Globus pallidus (tissue), 1 donor: ENCODE results near the gene HIVEP1.
"Not testable (repeated sequence)": the region's sequence is repeated elsewhere in the genome, so short reads cannot be mapped to it uniquely, and the experiment has no call there.

Source experiments
- DNase-seq: peaks from one replicate; pipeline ENCODE4 v3.0.0-alpha.2; 2015; ENCODE audit warnings: low spot score

Gene HIVEP1

GRCh38 chr6:12160326-12160725, 148.2 kb downstream of the HIVEP1 start:
- peak; percentile 45 for DNase-seq

DNA sequence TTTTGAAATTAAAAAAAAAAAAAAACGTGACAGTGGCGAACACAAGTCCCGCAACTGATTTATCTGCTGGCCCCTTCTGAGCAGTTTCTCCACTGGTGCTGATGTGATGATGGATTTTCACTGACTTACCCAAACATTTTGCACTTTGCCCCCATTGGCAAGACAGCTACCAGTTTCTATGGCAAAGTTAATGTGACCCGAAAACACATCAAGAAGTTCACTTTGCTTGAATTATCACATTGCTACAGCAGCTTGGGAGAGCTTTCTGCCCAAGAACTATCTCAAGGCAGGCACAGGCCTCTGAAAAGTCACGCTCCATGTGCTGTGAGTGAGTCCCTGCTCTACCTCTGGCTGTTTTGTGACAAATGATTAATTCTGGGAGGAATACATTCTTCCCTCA, 150.1 kb downstream of the HIVEP1 start:
- no peak for DNase-seq

DNA sequence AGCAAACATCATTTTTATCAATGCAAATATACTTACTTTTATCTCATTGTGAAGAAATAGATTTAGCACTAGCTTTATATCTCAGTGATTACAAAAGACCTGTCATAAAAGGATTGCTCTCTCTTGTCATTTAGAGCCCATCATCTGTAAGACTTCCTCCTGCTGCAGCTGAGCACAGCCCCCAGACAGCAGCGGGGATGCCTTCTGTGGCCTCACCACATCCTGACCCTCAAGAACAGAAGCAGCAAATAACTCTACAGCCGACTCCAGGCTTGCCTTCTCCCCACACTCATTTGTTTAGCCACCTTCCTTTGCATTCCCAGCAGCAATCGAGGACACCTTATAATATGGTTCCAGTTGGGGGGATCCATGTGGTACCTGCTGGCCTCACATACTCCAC, 151.0 kb downstream of the HIVEP1 start:
- DNase-seq: no peak

DNA sequence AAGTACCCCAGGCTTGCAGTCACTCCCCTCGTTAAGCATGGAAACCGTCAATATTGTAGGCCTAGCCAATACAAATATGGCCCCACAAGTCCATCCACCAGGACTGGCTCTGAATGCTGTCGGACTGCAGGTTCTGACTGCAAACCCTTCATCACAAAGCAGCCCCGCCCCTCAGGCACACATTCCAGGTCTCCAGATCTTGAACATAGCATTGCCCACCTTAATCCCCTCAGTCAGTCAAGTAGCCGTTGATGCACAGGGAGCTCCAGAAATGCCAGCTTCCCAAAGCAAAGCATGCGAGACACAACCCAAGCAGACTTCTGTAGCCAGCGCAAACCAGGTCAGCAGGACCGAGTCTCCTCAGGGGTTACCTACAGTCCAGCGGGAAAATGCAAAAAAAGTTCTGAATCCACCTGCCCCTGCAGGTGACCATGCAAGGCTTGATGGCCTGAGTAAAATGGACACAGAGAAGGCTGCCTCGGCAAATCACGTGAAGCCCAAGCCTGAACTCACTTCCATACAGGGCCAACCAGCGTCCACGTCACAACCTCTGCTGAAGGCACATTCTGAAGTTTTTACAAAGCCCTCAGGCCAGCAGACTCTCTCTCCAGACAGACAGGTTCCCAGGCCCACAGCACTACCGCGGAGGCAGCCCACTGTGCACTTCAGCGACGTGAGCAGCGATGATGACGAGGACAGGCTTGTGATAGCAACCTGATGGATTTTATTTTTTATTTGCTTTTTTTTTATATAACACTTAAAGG, 151.8 kb downstream of the HIVEP1 start:
- no peak for DNase-seq

GRCh38 chr6:12164508-12164770, 152.3 kb downstream of the HIVEP1 start:
- no peak for DNase-seq

- no peak for DNase-seq
Observed at GRCh38 chr6:12165297-12165696, 153.2 kb downstream of the HIVEP1 start.

DNA sequence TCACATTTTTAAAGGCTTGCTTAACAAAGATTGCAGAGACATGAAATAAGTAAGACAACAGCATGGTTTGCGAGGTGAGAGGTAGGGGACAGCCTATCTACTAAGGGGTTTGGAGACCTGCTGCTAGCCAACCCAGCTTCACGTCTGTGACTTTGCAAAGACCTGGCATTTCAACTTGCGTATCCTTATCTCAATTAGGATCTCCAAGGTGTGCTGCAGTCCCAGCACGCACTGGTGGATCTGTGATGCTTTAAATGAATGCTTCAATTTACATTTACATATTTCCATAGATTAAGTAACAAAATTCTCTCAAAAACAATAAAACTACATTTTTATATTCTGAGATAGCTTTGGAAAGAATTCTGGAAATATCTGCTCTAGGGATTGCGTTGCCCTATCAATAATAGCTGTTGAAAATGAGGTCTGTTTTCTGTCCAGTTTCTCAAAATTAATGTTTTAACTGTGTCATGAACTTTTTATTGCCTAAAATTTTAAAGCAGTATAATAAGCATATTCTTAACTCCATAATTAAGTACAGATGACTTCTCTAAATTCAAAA, 153.7 kb downstream of the HIVEP1 start:
- DNase-seq: no peak

GRCh38 chr6:12169377-12169776, 157.3 kb downstream of the HIVEP1 start:
- DNase-seq: no peak

GRCh38 chr6:12170351-12171092, 158.4 kb downstream of the HIVEP1 start:
- no peak for DNase-seq

DNA sequence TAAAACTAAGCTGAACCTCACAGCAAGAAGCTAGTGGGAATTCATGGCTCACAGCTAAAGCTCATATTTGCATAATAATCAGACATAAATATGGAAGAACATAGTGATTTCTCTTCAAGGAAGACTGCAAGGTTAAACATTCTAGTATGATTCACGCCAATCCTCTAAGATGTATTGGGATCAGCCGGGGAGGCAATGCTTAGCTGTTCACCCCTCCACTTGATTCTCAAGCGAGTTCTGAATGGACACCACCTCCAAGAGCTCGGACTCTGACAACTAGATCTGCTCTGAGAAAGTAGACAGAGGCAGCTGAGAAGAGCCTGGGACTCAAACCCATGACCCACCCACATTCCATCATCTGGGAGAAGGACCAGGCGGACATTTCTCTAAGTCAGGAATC, 159.6 kb downstream of the HIVEP1 start:
- no peak for DNase-seq

GRCh38 chr6:12172572-12172971, 160.5 kb downstream of the HIVEP1 start:
- no peak for DNase-seq

DNA sequence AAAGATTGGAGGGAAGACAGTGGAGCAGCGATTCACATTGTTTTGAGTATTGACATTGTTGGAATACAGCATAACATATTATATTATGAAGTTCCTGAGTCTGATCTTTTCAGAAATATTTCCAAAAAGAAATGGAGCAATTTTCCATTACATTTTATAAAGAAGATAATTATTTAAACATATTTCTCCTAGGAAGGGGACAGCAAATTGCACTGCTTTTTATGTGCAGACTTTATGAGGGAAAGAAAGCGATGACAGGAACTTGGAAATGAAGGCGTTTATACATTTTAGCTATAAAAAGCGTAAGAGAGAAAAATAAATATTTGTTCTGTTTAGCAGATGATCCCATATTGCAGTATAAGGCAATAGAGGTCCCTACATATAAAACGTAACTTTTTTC, 161.1 kb downstream of the HIVEP1 start:
- DNase-seq: no peak

DNA sequence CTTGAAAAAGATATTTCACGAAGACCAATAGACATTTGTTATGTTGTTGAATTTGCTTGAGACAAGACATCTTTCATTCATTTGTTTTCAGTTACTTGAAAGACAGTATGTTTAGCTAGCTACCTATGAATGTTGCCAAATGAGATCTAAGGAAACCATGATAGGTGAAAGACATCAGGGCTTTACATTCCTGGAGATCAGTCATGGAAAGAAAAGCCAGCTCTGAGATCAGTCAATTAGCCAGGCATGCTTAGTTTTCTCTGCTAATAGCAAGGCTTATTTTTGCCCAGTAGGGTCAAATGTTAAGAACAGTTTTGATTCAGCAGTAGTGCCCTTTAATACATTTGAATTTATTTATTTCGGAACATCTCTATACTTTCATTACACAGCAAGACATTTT, 161.5 kb downstream of the HIVEP1 start:
- no peak for DNase-seq

DNA sequence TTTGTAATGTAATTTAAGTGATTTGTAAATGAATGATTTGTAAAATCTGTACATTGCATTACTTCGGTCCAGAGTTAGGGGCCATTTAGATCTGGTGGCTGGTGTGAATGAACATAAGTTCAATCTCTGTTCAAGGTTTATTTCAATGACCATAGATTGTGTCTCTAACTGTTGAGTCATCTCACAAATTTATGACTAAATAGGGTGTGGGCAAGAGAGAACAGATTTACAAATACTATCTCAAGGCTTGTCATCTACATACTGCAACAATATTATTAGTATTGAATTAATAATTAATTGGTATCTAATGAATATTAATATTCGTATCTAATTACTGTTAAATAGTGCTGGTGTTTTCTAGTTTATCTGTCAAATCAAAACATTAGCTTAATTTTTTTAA, 162.8 kb downstream of the HIVEP1 start:
- no peak for DNase-seq

- DNase-seq: peak; percentile 66
Observed at GRCh38 chr6:12175626-12176025, 163.5 kb downstream of the HIVEP1 start.

DNA sequence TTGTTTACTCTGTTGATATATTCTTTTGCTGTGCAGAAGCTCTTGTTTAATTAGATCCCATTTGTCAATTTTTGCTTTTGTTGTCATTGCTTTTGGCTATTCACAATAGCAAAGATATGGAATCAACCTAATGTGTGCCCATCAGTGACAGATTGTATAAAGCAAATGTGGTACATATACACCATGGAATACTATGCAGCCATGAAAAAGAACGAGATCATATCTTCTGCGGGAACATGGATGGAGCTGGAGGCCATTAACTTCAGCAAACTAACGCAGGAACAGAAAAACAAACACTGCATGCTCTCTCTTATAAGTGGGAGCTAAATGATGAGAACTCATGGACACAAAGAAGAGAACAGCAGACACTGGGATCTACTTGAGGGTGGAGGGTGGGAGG, 164.7 kb downstream of the HIVEP1 start:
- DNase-seq: not testable (repeated sequence)

- DNase-seq: no peak
Observed at GRCh38 chr6:12178521-12178920, 166.4 kb downstream of the HIVEP1 start.

- no peak for DNase-seq
Observed at GRCh38 chr6:12181481-12181880, 169.4 kb downstream of the HIVEP1 start.

GRCh38 chr6:12182676-12183075, 170.6 kb downstream of the HIVEP1 start:
- no peak for DNase-seq

DNA sequence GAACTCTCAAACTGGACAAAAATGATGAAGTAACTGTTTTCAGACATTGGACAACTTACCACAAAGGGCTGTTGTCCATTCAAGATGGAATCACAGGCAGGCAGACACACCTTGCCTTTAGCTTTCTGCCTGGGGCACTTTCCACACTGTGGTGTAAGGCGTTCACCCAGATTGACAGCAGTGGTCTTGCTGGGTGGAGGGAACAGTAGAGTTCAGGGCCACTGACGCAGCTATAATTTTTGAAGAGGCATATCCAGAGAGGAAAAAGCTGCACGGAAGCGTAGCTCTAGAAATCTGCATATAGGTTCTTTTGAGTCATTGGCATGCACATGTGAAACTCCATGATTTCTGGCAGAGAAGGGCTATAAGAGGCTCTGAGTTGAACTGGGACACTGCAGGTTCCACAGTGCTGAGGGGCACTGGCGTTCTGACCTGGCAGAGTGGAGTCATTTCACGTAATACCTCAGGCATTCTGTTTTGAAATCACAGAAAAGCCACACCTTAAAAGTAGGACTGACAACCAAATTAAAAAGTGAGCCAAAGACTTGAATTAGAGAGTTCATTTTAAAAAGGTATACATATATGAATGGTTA, 173.1 kb downstream of the HIVEP1 start:
- no peak for DNase-seq

- DNase-seq: no peak
Observed at GRCh38 chr6:12186528-12186927, 174.4 kb downstream of the HIVEP1 start.

GRCh38 chr6:12189150-12189549, 177.0 kb downstream of the HIVEP1 start:
- no peak for DNase-seq

DNA sequence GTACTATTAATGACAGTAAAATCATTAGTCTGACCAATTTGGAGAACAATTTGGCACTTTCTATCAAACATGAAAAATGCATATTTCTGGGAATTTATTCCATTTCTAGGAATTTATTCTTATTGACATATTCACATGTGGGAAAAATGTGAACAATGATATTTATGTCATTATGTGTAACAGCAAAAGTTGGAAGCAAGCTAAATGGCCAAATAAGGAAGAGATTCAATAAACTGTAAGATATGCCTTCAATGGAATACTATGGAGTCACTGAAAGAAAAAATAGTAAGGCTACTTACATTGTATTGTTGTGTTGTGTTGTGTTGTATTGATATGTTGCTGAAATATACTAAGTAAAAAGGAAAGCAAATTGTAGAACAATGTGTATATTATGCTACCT, 177.5 kb downstream of the HIVEP1 start:
- DNase-seq: no peak
